Measurements from ENCODE around the gene SP1. TPM values are rescaled to one million over a fixed set of nuclear protein-coding genes. Genes with fewer than 3 reads are reported as not detected.

SP1 gene
- total and polyA plus RNA-seq, 9 of the 15 experiments (the other 6 are each of a cell fraction or from before 2014, with no cell fraction given) = 8.0 to 65.5 (median 41.6) TPM

DNA sequence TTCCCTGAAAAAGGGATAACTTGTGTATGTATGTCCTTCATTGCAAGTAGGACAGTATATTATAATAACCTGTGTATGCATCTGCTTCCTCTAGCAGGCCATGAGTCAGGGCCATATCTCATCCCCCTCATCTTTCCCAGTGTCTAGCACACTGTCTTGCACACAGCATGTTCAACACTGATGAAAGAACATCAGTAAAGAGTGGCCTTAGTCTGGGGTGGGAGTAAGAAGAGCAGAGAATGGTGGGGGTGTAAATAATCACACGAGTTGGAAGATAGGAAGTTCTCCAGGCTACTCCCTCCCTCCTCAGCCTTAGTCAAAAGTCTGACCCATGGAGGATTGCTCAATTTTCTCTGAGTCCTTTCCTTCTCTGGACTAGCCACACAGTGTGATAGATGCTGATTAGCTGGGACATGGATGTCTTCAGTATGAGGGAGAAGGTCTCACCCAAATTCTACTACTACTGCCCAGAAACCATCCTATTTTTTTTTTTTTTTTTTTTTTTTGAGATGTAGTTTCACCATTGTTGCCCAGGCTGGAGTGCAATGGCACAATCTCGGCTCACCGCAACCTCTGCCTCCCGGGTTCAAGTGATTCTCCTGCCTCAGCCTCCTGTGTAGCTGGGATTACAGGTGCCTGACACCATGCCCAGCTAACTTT, 14.6 kb upstream of the SP1 start (continued):
- no peak for TF ChIP-seq ZNF217 (CRISPR knock-in tag; IDR thresholded peaks at IDR 0.05)
- no peak for TF ChIP-seq SIX5 (IDR thresholded peaks at IDR 0.05; ENCODE audit: borderline replicate concordance in 1 of 2, insufficient read depth in 1 of 2, low read depth in 1 of 2, low read length in 2 of 2)
- no peak for TF ChIP-seq MCM7 (IDR thresholded peaks at IDR 0.05)
- TF ChIP-seq, protein P1, sequence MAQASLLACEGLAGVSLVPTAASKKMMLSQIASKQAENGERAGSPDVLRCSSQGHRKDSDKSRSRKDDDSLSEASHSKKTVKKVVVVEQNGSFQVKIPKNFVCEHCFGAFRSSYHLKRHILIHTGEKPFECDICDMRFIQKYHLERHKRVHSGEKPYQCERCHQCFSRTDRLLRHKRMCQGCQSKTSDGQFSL (CRISPR knock-in tag; IDR thresholded peaks at IDR 0.05) = no peak
- TF ChIP-seq, protein P1 (tag; IDR thresholded peaks at IDR 0.05) = no peak
- TF ChIP-seq JUN (IDR thresholded peaks at IDR 0.05; ENCODE audit: borderline replicate concordance, low read depth, low read length) = peak; percentile 65; the same call in 1 of the 2 replicates
- TF ChIP-seq JUN (CRISPR knock-in tag; IDR thresholded peaks at IDR 0.05; ENCODE audit: borderline replicate concordance) = no peak
- no peak for TF ChIP-seq PPARD (CRISPR knock-in tag; IDR thresholded peaks at IDR 0.05)
- 0 out of 2 replicates have a peak, but pooled peaks have one; percentile 0 for TF ChIP-seq MAX (CRISPR knock-in tag; IDR thresholded peaks at IDR 0.05)
- no peak; the same call in 1 of the 2 replicates for TF ChIP-seq TCF3 (CRISPR knock-in tag; IDR thresholded peaks at IDR 0.05)
- no peak for TF ChIP-seq CHCHD3 (CRISPR knock-in tag; IDR thresholded peaks at IDR 0.05)
- no peak for TF ChIP-seq DEAF1 (CRISPR knock-in tag; IDR thresholded peaks at IDR 0.05)
- TF ChIP-seq PYGO2 (tag; IDR thresholded peaks at IDR 0.05) = no peak
- no peak; the same call in 1 of the 2 replicates for TF ChIP-seq NCOA1 (IDR thresholded peaks at IDR 0.05; ENCODE audit: low read depth)
- TF ChIP-seq NFRKB (IDR thresholded peaks at IDR 0.05; ENCODE audit: low read depth) = no peak
- TF ChIP-seq GATAD2B (IDR thresholded peaks at IDR 0.05; ENCODE audit: borderline replicate concordance) = no peak
- TF ChIP-seq LEF1 (IDR thresholded peaks at IDR 0.05) = peak; percentile 77; the same call in 1 of the 2 replicates
- TF ChIP-seq RFX5 (IDR thresholded peaks at IDR 0.05; ENCODE audit: low read depth, low read length) = no peak
- TF ChIP-seq GATA2 (CRISPR knock-in tag; IDR thresholded peaks at IDR 0.05) = peak; percentile 73
- TF ChIP-seq ZNF785 (CRISPR knock-in tag; IDR thresholded peaks at IDR 0.05) = no peak
- TF ChIP-seq TSHZ1 (CRISPR knock-in tag; IDR thresholded peaks at IDR 0.05) = no peak
